Measurements from ENCODE around the gene CYSRT1.

GRCh38 chr9:137190315-137190856 lies 34.6 kb upstream of the CYSRT1 start:
- TF ChIP-seq POLR2A (IDR thresholded peaks at IDR 0.05) (no peak), CTCF (IDR thresholded peaks at IDR 0.05) (no peak)
